ENCODE results near the gene OR2AJ1.

The OR2AJ1 gene

DNA sequence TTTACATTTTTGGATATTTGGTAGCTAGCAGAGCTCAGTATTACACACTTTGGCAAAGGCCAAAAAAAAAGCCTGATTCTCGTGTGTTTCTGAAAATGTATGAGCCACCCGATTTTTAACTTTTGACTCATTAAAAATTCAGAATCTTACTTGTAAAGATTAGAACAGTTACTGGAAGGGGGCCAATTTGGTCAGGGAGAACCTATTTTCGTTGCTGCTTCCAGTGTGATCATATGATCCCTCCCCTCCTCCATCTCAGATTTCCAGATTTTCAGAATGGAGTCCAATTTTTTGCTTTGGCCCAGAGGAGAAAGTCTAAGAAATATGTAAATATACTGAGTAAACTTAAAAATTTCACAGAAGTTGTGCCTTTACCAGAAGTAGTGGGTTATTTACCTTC lies 37.1 kb downstream of the OR2AJ1 start:
- DNase-seq (ENCODE audit: low read depth in 2 of 2): no peak

DNA sequence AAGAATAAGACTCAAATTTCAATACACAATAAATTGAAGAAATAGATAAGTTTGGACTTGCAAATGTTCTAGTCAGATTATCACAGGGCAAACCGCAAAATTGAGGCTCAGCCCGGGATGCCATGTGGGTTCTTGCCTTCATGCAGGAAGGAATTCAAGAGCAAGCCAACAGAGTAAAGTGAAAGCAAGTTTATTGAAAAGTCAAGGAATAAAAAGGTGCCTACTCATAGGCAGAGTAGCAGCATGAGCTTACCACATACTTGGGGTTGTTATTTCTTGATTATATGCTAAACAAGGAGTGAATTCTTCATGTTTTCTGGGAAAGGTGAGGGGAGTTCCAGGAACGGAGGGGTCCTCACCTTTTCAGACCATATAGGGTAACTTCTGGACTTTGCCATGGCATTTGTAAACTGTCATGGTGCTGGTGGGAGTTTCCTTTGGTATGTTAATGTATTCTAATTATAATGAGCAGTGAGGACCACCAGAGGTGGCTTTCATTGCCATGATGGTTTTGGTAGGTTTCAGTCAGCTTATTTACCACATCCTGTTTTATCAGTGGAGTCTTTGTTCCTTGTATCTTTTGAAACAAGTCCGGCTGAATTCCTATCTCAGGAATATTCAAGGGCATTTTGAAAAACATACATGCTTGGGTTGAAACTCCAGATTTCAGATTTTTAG lies 38.4 kb downstream of the OR2AJ1 start:
- no peak for DNase-seq (ENCODE audit: low read depth in 2 of 2)

DNA sequence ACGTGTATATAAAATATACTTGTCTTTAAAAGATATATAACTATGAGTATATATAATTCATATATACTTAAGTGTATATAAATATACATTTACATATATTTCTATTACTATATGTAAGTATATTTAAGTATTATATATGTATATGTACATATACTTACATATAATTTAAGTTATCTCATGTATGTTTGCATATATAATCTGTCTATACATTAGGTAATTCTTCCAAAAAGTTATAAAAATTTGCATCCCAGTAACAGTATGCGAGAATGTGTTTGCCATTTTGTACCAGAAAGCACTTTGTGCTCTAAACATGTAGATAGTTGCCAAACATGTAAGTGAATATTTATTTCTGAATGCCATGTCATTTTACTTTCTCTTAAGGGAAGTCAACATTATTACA lies 40.2 kb downstream of the OR2AJ1 start, which contains the start of gene OR2AK2:
Gene OR2AK2 (plus strand): TSS at position 301 of the 400 bp plus-strand sequence. CDS start 144 bp downstream, outside the sequence.
- no peak for DNase-seq (ENCODE audit: low read depth in 2 of 2)

DNA sequence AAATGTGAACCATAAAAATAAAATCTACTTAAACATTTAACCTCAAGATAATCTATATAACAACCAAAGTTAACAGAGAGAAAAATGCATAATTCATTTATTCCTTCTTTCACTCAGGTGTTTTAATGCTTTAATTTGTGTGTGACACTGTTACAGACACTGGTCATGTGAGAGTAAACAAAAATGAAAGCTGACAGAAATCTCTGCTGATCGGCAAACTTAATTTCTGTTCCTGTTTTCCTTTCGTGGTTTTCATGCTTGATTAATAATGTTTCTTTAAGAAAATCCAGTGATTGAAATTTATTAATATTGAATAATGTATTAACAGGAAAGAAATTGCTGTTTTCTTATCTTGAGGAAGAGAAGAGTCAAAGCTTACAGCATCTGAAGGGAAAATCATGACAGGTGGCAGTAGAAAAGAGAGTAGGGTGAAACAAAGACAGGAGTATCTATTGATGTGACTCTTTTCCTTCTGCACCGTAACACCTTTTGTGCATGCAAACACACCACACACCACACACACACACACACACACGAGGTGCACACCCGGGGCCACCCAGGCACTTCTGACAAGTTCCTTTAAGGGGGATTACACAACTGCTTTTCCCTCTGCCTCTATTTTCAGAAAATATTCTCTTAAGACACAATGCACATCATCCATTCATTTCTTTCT lies 42.0 kb downstream of the OR2AJ1 start:
- DNase-seq (ENCODE audit: low read depth in 2 of 2): no peak
